Thyroid gland (tissue), 4 donors: ENCODE results near the gene LRRC4C. TPM values are rescaled to one million over a fixed set of nuclear protein-coding genes. Genes with fewer than 3 reads are reported as not detected.

ENCODE experiments used
- DNase-seq, 2 donors: peaks; one replicate each; pipeline ENCODE4 v3.0.0-alpha.2; 2019
- H3K27ac ChIP-seq, 3 donors: fragments of 200-600 bp; sonication (generic); 1 replicate in 2 of 3; 2 replicates in 1 of 3; pipeline ENCODE4 v1.5.1; 2016 to 2019; ENCODE audit warnings: mild to moderate bottlenecking in 1 of 3, moderate library complexity in 1 of 3
- H3K27me3 ChIP-seq: fragments of 200-600 bp; sonication (generic); one replicate; pipeline ENCODE4 v1.5.1; 2019
- H3K36me3 ChIP-seq, 2 donors: fragments of 200-600 bp; sonication (generic); one replicate each; pipeline ENCODE4 v1.5.1; 2016 to 2019
- H3K4me1 ChIP-seq, 2 donors: fragments of 200-600 bp; sonication (generic); one replicate each; pipeline ENCODE4 v1.5.1; 2017 to 2019
- H3K4me3 ChIP-seq, 3 donors: fragments of 200-600 bp; sonication (generic); replicated peaks in 1 of 3; 1 replicate in 2 of 3; 2 replicates in 1 of 3; pipeline ENCODE4 v1.5.1; 2016; ENCODE audit warnings: mild to moderate bottlenecking in 1 of 3
- H3K9me3 ChIP-seq: fragments of 200-600 bp; sonication (generic); one replicate; pipeline ENCODE4 v1.5.1; 2017
- POLR2A ChIP-seq, 2 donors: fragments of 450-650 bp; IDR thresholded peaks; one replicate each; pipeline ENCODE4 v1.6.1; 2017; ENCODE audit warnings: antibody characterized with exemption in 2 of 2, mild to moderate bottlenecking in 2 of 2, moderate library complexity in 1 of 2
- WGBS, 2 donors: methylation state at CpG; one replicate each; pipeline ENCODE4 v1.1.5; 2017; 5-methylcytosine and 5-hydroxymethylcytosine counted together
- intact Hi-C: fragments of 100-400 bp; cut with DNase I; formaldehyde crosslinking; loops from one replicate; pipeline ENCODE4 v1.15.1; 2023
- total RNA-seq, 4 donors: library from RNA; depleted of rRNA; stranded (reverse); fragments of >200 nt; gene quantifications; one replicate each; pipeline ENCODE4 v1.2.3, GENCODE V29; 2016
- TF ChIP-seq, protein P1 (sequence below), 6 experiments: fragments of 200-600 bp in 3 of 6; fragments of 450-650 bp in 3 of 6; sonication (generic) in 3 of 6; IDR thresholded peaks; one replicate each; pipeline ENCODE4 v1.5.1; 2016 to 2019; ENCODE audit warnings: antibody characterized with exemption in 6 of 6, mild to moderate bottlenecking in 2 of 6, inconsistent platforms in 1 of 6, moderate library complexity in 1 of 6

Gene LRRC4C
- total RNA-seq, 4 donors from 2014 or later, result 4.6 to 13.9 (median 7.8) TPM

DNA sequence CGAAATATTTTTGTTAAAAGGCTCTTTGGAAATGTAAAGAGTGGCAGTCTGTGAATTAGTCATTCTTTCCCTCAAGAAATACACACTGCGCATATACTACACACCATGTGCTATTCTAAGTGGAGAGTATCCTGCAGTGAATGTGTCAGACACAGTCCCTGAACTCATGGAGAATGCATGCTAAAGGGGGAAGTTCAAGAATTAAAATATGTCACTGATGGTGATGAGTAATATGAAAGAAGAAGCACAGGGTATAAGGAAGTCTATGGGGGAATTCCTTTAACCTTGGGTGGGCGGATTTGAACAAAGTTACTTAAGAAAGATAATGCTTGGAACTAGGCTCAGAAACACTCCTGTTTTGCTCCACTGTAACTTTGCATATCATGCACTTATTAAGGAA, 153.0 kb downstream of the LRRC4C start:
- intact Hi-C loops, result no loop called here
- Histone ChIP-seq H3K4me3 (no peak overlapping the region), H3K27ac (no peak overlapping the region), H3K4me1 (peaks cover 0 to under 1% of the 10 kb centered on the region in 2 donors), H3K27me3 (no peaks in the 10 kb centered on the region), H3K9me3 (no peaks in the 10 kb centered on the region), H3K36me3 (no peaks in the 10 kb centered on the region)
- DNase-seq, result no peak
- TF ChIP-seq POLR2A (IDR thresholded peaks at IDR 0.05), result no peak
- TF ChIP-seq, protein P1, sequence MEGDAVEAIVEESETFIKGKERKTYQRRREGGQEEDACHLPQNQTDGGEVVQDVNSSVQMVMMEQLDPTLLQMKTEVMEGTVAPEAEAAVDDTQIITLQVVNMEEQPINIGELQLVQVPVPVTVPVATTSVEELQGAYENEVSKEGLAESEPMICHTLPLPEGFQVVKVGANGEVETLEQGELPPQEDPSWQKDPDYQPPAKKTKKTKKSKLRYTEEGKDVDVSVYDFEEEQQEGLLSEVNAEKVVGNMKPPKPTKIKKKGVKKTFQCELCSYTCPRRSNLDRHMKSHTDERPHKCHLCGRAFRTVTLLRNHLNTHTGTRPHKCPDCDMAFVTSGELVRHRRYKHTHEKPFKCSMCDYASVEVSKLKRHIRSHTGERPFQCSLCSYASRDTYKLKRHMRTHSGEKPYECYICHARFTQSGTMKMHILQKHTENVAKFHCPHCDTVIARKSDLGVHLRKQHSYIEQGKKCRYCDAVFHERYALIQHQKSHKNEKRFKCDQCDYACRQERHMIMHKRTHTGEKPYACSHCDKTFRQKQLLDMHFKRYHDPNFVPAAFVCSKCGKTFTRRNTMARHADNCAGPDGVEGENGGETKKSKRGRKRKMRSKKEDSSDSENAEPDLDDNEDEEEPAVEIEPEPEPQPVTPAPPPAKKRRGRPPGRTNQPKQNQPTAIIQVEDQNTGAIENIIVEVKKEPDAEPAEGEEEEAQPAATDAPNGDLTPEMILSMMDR (IDR thresholded peaks at IDR 0.05), result no peak
- WGBS, 2 donors, result 91 to 92% methylated on average over 3 of the region's 3 CpGs

GRCh38 chr11:41301023-41301422, 158.4 kb downstream of the LRRC4C start:
- intact Hi-C loops, result no loop called here

DNA sequence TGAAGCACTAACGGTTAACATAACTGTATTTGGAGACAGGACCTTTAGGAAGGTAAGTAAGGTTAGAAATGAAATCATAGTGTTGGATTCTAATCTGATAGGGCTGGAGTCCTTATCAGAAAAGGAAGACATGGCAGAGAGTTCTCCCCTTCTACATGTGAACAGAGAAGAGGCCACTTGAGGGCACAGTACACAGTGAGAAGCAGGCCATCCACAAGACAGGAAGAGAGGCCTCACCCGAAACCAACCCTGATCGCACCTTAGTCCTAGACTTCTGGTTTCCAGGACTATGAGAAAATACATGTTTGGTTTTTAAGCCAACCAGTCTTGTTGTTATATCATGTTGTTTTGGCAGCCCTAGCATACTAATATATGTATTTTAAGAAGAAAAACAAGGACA, 170.0 kb downstream of the LRRC4C start:
- Histone ChIP-seq H3K4me3 (no peak overlapping the region), H3K27me3 (no peaks in the 10 kb centered on the region), H3K4me1 (peaks cover 0 to 8% of the 10 kb centered on the region in 2 donors), H3K27ac (no peak overlapping the region), H3K9me3 (no peaks in the 10 kb centered on the region), H3K36me3 (no peaks in the 10 kb centered on the region)
- WGBS, 2 donors, result 94 to 96% methylated on average over 3 of the region's 3 CpGs
- intact Hi-C loops, result no loop called here
- no peak for TF ChIP-seq POLR2A (IDR thresholded peaks at IDR 0.05)
- TF ChIP-seq, protein P1 (IDR thresholded peaks at IDR 0.05), result no peak
- no peak for DNase-seq

More at GRCh38 chr11:41301023-41301422, 158.4 kb downstream of the LRRC4C start:
- Histone ChIP-seq H3K4me1 (peaks cover 5 to 15% of the 10 kb centered on the region in 2 donors), H3K9me3 (no peaks in the 10 kb centered on the region), H3K4me3 (no peak overlapping the region), H3K36me3 (no peaks in the 10 kb centered on the region), H3K27ac (peak overlapping the region; percentile 7 to 59 (median 43)), H3K27me3 (no peaks in the 10 kb centered on the region)
- TF ChIP-seq, protein P1 (IDR thresholded peaks at IDR 0.05), result no peak
- TF ChIP-seq POLR2A (IDR thresholded peaks at IDR 0.05), result no peak
- DNase-seq, result peak; percentile 54 to 65
- 26 to 29% methylated on average over 4 of the region's 4 CpGs for WGBS, 2 donors

DNA sequence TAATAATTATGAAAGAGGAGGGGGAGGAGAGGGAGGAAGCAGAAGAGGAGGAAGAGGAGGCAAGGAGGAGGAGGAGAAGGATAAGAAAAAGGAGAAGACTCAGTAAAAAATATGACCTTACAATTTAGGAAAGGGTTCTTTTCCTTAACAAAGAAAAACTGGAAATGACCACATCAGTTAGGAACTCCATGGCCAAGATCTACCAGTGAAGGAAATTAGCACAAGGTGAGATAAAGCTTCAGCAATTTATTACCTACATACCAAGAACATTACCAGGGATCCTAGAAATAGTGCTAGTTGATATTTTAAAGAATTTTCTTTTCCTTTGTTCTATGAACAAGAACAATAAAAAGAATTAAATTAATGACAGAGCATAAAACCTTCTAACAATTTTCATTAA, 172.7 kb downstream of the LRRC4C start:
- Histone ChIP-seq H3K36me3 (no peaks in the 10 kb centered on the region), H3K4me1 (no peaks in the 10 kb centered on the region)

DNA sequence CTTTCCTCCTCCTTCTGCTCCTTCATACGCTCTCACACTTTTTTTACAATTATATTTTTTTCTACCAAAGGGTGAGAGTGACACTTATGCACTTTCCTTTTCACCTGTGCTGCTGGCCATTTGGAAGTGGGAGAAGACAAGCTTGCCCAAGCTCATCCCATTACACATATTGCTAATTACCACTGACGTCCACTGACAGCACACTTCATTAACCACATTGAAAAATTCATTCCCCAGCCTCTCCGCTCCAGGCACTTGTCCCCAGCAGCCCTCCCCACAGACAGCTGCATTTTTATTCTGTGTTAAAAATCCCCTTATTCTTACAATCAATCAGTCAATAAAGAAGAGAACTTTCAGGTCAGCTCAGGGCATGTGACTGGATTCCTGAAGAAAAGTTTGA, 175.1 kb downstream of the LRRC4C start:
- intact Hi-C loops, result no loop called here
- DNase-seq, result no peak
- H3K4me3 ChIP-seq, result no peak overlapping the region
- WGBS, 2 donors, result 76 to 79% methylated on average over 3 of the region's 3 CpGs
- TF ChIP-seq POLR2A (IDR thresholded peaks at IDR 0.05), result no peak
- TF ChIP-seq, protein P1 (IDR thresholded peaks at IDR 0.05), result no peak
- H3K9me3 ChIP-seq, result no peaks in the 10 kb centered on the region
- no peak overlapping the region for H3K27ac ChIP-seq
- H3K27me3 ChIP-seq, result no peaks in the 10 kb centered on the region
- no peaks in the 10 kb centered on the region for H3K36me3 ChIP-seq
- no peaks in the 10 kb centered on the region for H3K4me1 ChIP-seq

More for the DNA sequence above, 172.7 kb downstream of the LRRC4C start:
- no peak overlapping the region for H3K4me3 ChIP-seq
- H3K9me3 ChIP-seq, result no peaks in the 10 kb centered on the region
- intact Hi-C loops, result no loop called here
- no peak for TF ChIP-seq POLR2A (IDR thresholded peaks at IDR 0.05)
- TF ChIP-seq, protein P1 (IDR thresholded peaks at IDR 0.05), result no peak
- H3K27ac ChIP-seq, result no peak overlapping the region
- DNase-seq, result no peak
- no peaks in the 10 kb centered on the region for H3K27me3 ChIP-seq
